K562 (cell line): ENCODE measurements around the gene BARX2. TPM values are rescaled to one million over a fixed set of nuclear protein-coding genes. Genes with fewer than 3 reads are reported as not detected.

Experiments used
- ATAC-seq: fragments of 200-7000 bp; cut with Tn5 transposase; 3 replicates; pipeline ENCODE4 v1.9.1; 2020; ENCODE audit warnings: moderate library complexity
- BruUV-seq: library from RNA; stranded (reverse); fragments of 400-500 nt; replicated peaks from 2 replicates; lab custom pipeline; 2021; lab: Mats Ljungman, UMichigan
- CTCF ChIA-PET: fragments of 300-600 bp; formaldehyde crosslinking; extraction: SDS; loops from one replicate; lab custom pipeline; 2021; ENCODE audit warnings: low intra/inter-chr PET ratio; lab: Yijun Ruan, JAX
- POLR2A ChIA-PET: fragments of 300-600, 350-650 bp; sonication (Branson Sonifier 250); formaldehyde crosslinking; extraction: SDS; loops from one replicate; lab custom pipeline; 2021; ENCODE audit warnings: antibody characterized with exemption, inconsistent platforms; lab: Yijun Ruan, JAX
- DNase-seq, 4 experiments: peaks; one replicate each; pipeline versions ENCODE4 v3.0.0 to v3.0.0-alpha.2; 2011 to 2018; ENCODE audit warnings: low spot score in 3 of 4, mixed read lengths in 3 of 4; ENCODE audit errors: extremely low read depth in 1 of 4
- FAIRE-seq: peaks from 2 replicates; lab custom pipeline; 2011; peaks lifted over from hg19 to GRCh38; lab: Jason Lieb, UNC
- H2AFZ ChIP-seq: 2 replicates; pipeline ENCODE4 v1.6.0; 2011; ENCODE audit warnings: low read depth, low read length, control low read depth, inconsistent platforms
- H3K27ac ChIP-seq: fragments of 200-600 bp; 3 replicates; pipeline ENCODE4 v1.8.0; 2011; ENCODE audit warnings: low read depth, mild to moderate bottlenecking, control low read depth, inconsistent platforms, low read length, moderate library complexity, mixed read lengths; ENCODE audit errors: extremely low read depth
- H3K27me3 ChIP-seq, 2 experiments: fragments of 300-600 bp in 1 of 2; 2 replicates in 1 of 2; 3 replicates in 1 of 2; pipeline versions ENCODE4 v1.6.0 to v1.8.0; 2011; ENCODE audit warnings: inconsistent platforms in 2 of 2, low read length in 2 of 2, mild to moderate bottlenecking in 1 of 2, mixed read lengths in 1 of 2, moderate library complexity in 1 of 2; ENCODE audit not compliant: control insufficient read depth in 2 of 2, insufficient read depth in 2 of 2
- H3K36me3 ChIP-seq: fragments of 300-600 bp; 3 replicates; pipeline ENCODE4 v1.8.0; 2011; ENCODE audit warnings: mild to moderate bottlenecking, low read length, inconsistent platforms; ENCODE audit not compliant: control insufficient read depth, insufficient read depth
- H3K4me1 ChIP-seq, 2 experiments: fragments of 200-600 bp in 1 of 2; replicated peaks in 1 of 2; 2 replicates in 1 of 2; 3 replicates in 1 of 2; pipeline versions ENCODE4 v1.5.1 to v1.8.0; 2011; ENCODE audit warnings: inconsistent platforms in 2 of 2, low read length in 2 of 2, mild to moderate bottlenecking in 1 of 2, mixed read lengths in 1 of 2, moderate library complexity in 1 of 2; ENCODE audit not compliant: control insufficient read depth in 2 of 2, insufficient read depth in 2 of 2
- H3K4me2 ChIP-seq: 2 replicates; pipeline ENCODE4 v1.6.1; 2011; ENCODE audit warnings: low read length, control low read depth, inconsistent platforms, mixed read lengths; ENCODE audit not compliant: insufficient read depth
- H3K4me3 ChIP-seq: fragments of 200-600 bp; sonication (generic), shearing (Covaris generic); 2 replicates; pipeline ENCODE4 v1.5.1; 2016; ENCODE audit warnings: control low read depth, inconsistent platforms
- H3K79me2 ChIP-seq: fragments of 200-600 bp; 3 replicates; pipeline ENCODE4 v1.8.0; 2011; ENCODE audit warnings: low read length, inconsistent platforms; ENCODE audit not compliant: control insufficient read depth, insufficient read depth
- H3K9ac ChIP-seq, 2 experiments: 2 replicates each; pipeline versions ENCODE4 v1.6.0 to v1.6.1; 2011; ENCODE audit warnings: low read depth in 2 of 2, low read length in 2 of 2, control low read depth in 1 of 2, inconsistent platforms in 1 of 2, mild to moderate bottlenecking in 1 of 2, mixed read lengths in 1 of 2; ENCODE audit not compliant: insufficient read depth in 1 of 2
- H3K9me1 ChIP-seq: one replicate; pipeline ENCODE4 v1.6.0; 2011; ENCODE audit warnings: inconsistent platforms, mild to moderate bottlenecking, low read length, moderate library complexity; ENCODE audit not compliant: control insufficient read depth, insufficient read depth
- H3K9me3 ChIP-seq: replicated peaks from 2 replicates; pipeline ENCODE4 v1.5.1; 2011; ENCODE audit warnings: low read depth, low read length, inconsistent platforms; ENCODE audit not compliant: control insufficient read depth, insufficient read depth
- H4K20me1 ChIP-seq: replicated peaks from 2 replicates; pipeline ENCODE4 v1.6.1; 2011; ENCODE audit warnings: low read length, inconsistent platforms, mixed read lengths; ENCODE audit not compliant: control insufficient read depth, insufficient read depth
- BRCA1 ChIP-seq, 2 experiments: fragments of 450-650 bp in 1 of 2; sonication (generic) in 1 of 2; formaldehyde crosslinking in 1 of 2; IDR thresholded peaks; 2 replicates each; pipeline versions ENCODE4 v1.5.0 to v1.6.1; 2017 to 2020; ENCODE audit warnings: mild to moderate bottlenecking in 1 of 2, missing genetic modification reagents in 1 of 2
- COPS2 ChIP-seq: fragments of 450-650 bp; conservative IDR thresholded peaks from 2 replicates; pipeline ENCODE4 v1.6.1; 2016; ENCODE audit warnings: mild to moderate bottlenecking, moderate library complexity
- ETV1 ChIP-seq: fragments of 450-650 bp; conservative IDR thresholded peaks from 2 replicates; pipeline ENCODE4 v1.6.1; 2016; ENCODE audit warnings: missing genetic modification characterization, control low read depth, low read depth, missing compliant biosample characterization
- HEY1 ChIP-seq: fragments of 250-450 bp; sonication (Bioruptor Pico); IDR thresholded peaks from 2 replicates; pipeline ENCODE4 v1.5.0; 2020; ENCODE audit warnings: mild to moderate bottlenecking, moderate library complexity, borderline replicate concordance
- ID3 ChIP-seq, 2 experiments: fragments of 250-450 bp in 1 of 2; fragments of 450-650 bp in 1 of 2; sonication (Bioruptor Pico) in 1 of 2; IDR thresholded peaks; 2 replicates each; pipeline versions ENCODE4 v1.6.1 to v1.8.0; 2016 to 2021; ENCODE audit warnings: mild to moderate bottlenecking in 2 of 2, moderate library complexity in 2 of 2, missing compliant biosample characterization in 1 of 2, missing genetic modification characterization in 1 of 2
- KAT7 ChIP-seq: sonication (generic); formaldehyde crosslinking; IDR thresholded peaks from 2 replicates; pipeline ENCODE4 v1.8.0; 2022; ENCODE audit warnings: missing genetic modification reagents, mild to moderate bottlenecking, borderline replicate concordance
- MAFF ChIP-seq: IDR thresholded peaks from 2 replicates; pipeline ENCODE4 v1.6.1; 2012; ENCODE audit warnings: low read length, improper control_type of control experiment
- MEF2A ChIP-seq: IDR thresholded peaks from 2 replicates; pipeline ENCODE4 v1.6.1; 2011; ENCODE audit warnings: low read depth, mild to moderate bottlenecking, low read length, moderate library complexity; ENCODE audit not compliant: control insufficient read depth
- PHB ChIP-seq: fragments of 250-450 bp; sonication (Bioruptor Pico); IDR thresholded peaks from 2 replicates; pipeline ENCODE4 v1.5.0; 2021
- TRIM25 ChIP-seq: fragments of 450-650 bp; IDR thresholded peaks from 2 replicates; pipeline ENCODE4 v1.7.0; 2016; ENCODE audit warnings: borderline replicate concordance
- ZNF133 ChIP-seq: fragments of 250-450 bp; sonication (Bioruptor Pico); IDR thresholded peaks from 2 replicates; pipeline ENCODE4 v1.4.0; 2020; ENCODE audit warnings: mild to moderate bottlenecking
- ZNF24 ChIP-seq: fragments of 450-650 bp; IDR thresholded peaks from 2 replicates; pipeline ENCODE4 v1.6.1; 2016
- ZNF644 ChIP-seq: fragments of 200-800 bp; sonication (Bioruptor generic); IDR thresholded peaks from 2 replicates; pipeline ENCODE4 v1.6.1; 2016; ENCODE audit warnings: low read depth, missing genetic modification characterization, missing compliant biosample characterization
- ZNF77 ChIP-seq: fragments of 250-450 bp; sonication (Bioruptor Pico); IDR thresholded peaks from 2 replicates; pipeline ENCODE4 v1.5.0; 2020
- WGBS: fragments of 100-300 bp; shearing (Covaris generic); methylation state at CpG from one replicate; pipeline ENCODE4 v1.1.6; 2016; ENCODE audit warnings: low coverage, mixed read lengths; ENCODE audit not compliant: insufficient coverage; ENCODE audit errors: missing lambda C conversion rate; 5-methylcytosine and 5-hydroxymethylcytosine counted together
- in situ Hi-C: fragments of 300-500 bp; cut with MboI; formaldehyde crosslinking; loops from 4 replicates; pipeline ENCODE4 v1.15.0; 2018; ENCODE audit warnings: inconsistent platforms, mixed read lengths
- intact Hi-C: fragments of 100-400 bp; cut with micrococcal nuclease; formaldehyde crosslinking; loops from 2 replicates; pipeline ENCODE4 v1.14.2; 2022
- polyA plus RNA-seq, 8 experiments: library from polyadenylated mRNA; depleted of rRNA in 4 of 8; stranded (reverse) in 5 of 8; unstranded in 3 of 8; fragments of >200 nt; fragmentation: Nextera tagmentation in 2 of 8; fragmentation: Illumina TruSeq in 1 of 8; extraction: Ambion mirVana in 2 of 8; extraction: Trizol in 1 of 8; gene quantifications; 2 replicates each; pipeline versions ENCODE4 v1.2.1 to v1.2.3, GENCODE V29; 2011 to 2014; ENCODE audit warnings: inconsistent platforms in 1 of 8, missing spikeins in 1 of 8
- total RNA-seq, 7 experiments: library from RNA; depleted of rRNA in 6 of 7; stranded (reverse); fragments of >200 nt in 6 of 7; fragmentation: Illumina TruSeq in 2 of 7; extraction: Trizol in 2 of 7; gene quantifications; 2 replicates each; pipeline versions ENCODE4 v1.2.1 to v1.2.3, GENCODE V29; 2011 to 2021; ENCODE audit warnings: low replicate concordance in 1 of 7
- TF ChIP-seq, protein P1 (sequence below): sonication (generic); formaldehyde crosslinking; IDR thresholded peaks from 2 replicates; pipeline ENCODE4 v1.8.1; 2023; ENCODE audit warnings: mild to moderate bottlenecking, missing genetic modification reagents, moderate library complexity

Gene BARX2
- total and polyA plus RNA-seq, 9 of the 15 experiments (the other 6 are each of a cell fraction or from before 2014, with no cell fraction given), result not detected

GRCh38 chr11:129374993-129375750, 476 bp upstream of the BARX2 start:
- DNase-seq (no peak), ATAC-seq (no peak), FAIRE-seq (no peak)
- no peak overlapping the region for H3K4me2 ChIP-seq
- no peaks in the 10 kb centered on the region for H3K9me1 ChIP-seq
- TF ChIP-seq ZNF77 (no peak), ZNF24 (no peak), KAT7 (CRISPR knock-in tag) (no peak), MAFF (no peak), TRIM25 (no peak), ZNF644 (tag) (no peak), ID3 (CRISPR knock-in tag; IDR thresholded peaks at IDR 0.05) (no peak), ID3 (tag; IDR thresholded peaks at IDR 0.05) (no peak), COPS2 (no peak), PHB (CRISPR knock-in tag) (no peak), BRCA1 (IDR thresholded peaks at IDR 0.05) (no peak), BRCA1 (CRISPR knock-in tag; IDR thresholded peaks at IDR 0.05) (no peak), ETV1 (tag) (no peak), ZNF133 (CRISPR knock-in tag) (no peak), MEF2A (no peak), HEY1 (no peak)
- TF ChIP-seq, protein P1, sequence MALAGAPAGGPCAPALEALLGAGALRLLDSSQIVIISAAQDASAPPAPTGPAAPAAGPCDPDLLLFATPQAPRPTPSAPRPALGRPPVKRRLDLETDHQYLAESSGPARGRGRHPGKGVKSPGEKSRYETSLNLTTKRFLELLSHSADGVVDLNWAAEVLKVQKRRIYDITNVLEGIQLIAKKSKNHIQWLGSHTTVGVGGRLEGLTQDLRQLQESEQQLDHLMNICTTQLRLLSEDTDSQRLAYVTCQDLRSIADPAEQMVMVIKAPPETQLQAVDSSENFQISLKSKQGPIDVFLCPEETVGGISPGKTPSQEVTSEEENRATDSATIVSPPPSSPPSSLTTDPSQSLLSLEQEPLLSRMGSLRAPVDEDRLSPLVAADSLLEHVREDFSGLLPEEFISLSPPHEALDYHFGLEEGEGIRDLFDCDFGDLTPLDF (CRISPR knock-in tag), result no peak
- H3K27me3 ChIP-seq, result peaks cover 11 to 53% of the 10 kb centered on the region in 2 experiments; a peak in 4 of 5 replicates
- no peaks in the 10 kb centered on the region for H4K20me1 ChIP-seq
- no peaks in the 10 kb centered on the region for H3K4me1 ChIP-seq
- no peak overlapping the region for H2AFZ ChIP-seq
- POLR2A ChIA-PET, result no interaction called here
- CTCF ChIA-PET, result no interaction called here
- H3K4me3 ChIP-seq, result no peak overlapping the region
- H3K79me2 ChIP-seq, result no peaks in the 10 kb centered on the region
- intact Hi-C loops (no loop called here), in situ Hi-C loops (loop anchor here (5.0 kb wide), 1 partner anchor 372 kb away; no protein-coding TSS in a partner anchor)
- BruUV-seq, result no TSS peak
- 19% methylated on average over 46 of the region's 66 CpGs for WGBS
- H3K9ac ChIP-seq, result no peak overlapping the region
- H3K36me3 ChIP-seq, result no peaks in the 10 kb centered on the region
- H3K27ac ChIP-seq, result no peak overlapping the region
- H3K9me3 ChIP-seq, result no peaks in the 10 kb centered on the region
